ENCODE measurements around the gene CCDC110. TPM values are rescaled to one million over a fixed set of nuclear protein-coding genes. Genes with fewer than 3 reads are reported as not detected.

Gene CCDC110
- total and polyA plus RNA-seq, 9 of the 15 experiments (the other 6 are each of a cell fraction or from before 2014, with no cell fraction given), result 0.04 to 0.35 (median 0.07) TPM; not detected in 4

- WGBS (ENCODE audit: insufficient coverage, low coverage, missing lambda C conversion rate), result 66% methylated on average over 5 of the region's 5 CpGs
These were observed 59.1 kb downstream of the CCDC110 start for GRCh38 chr4:185412412-185412811.

GRCh38 chr4:185411849-185412248 lies 59.7 kb downstream of the CCDC110 start:
- peaks cover 38% of the 10 kb centered on the region; the same call in 2 of the 3 replicates for H3K36me3 ChIP-seq (ENCODE audit: control insufficient read depth, insufficient read depth, low read length)
- 65% methylated on average over 5 of the region's 5 CpGs for WGBS (ENCODE audit: insufficient coverage, low coverage, missing lambda C conversion rate)
- no peak overlapping the region for H3K4me3 ChIP-seq
- no peaks in the 10 kb centered on the region for H3K27me3 ChIP-seq (ENCODE audit: control insufficient read depth in 2 of 2, insufficient read depth in 2 of 2, low read length in 2 of 2)
- no peak overlapping the region for H3K4me2 ChIP-seq (ENCODE audit: insufficient read depth, low read length)
- no peaks in the 10 kb centered on the region for H3K79me2 ChIP-seq (ENCODE audit: control insufficient read depth, insufficient read depth, low read length)
- no peaks in the 10 kb centered on the region for H3K4me1 ChIP-seq (replicated peaks in 1 of 2; ENCODE audit: control insufficient read depth in 2 of 2, insufficient read depth in 2 of 2, low read length in 2 of 2)
- DNase-seq (ENCODE audit: extremely low read depth in 1 of 4, low spot score in 3 of 4) (no peak), ATAC-seq (no peak), FAIRE-seq (no peak)
- ChIA-PET POLR2A (interaction anchor here (0.5 to 1.2 kb wide), 3 partner anchors 13 to 189 kb away, joined by 3 read pairs; partner anchors contain the start of gene ANKRD37), CTCF (ENCODE audit: low intra/inter-chr PET ratio) (no interaction called here)
- H2AFZ ChIP-seq (ENCODE audit: low read depth, low read length), result no peak overlapping the region
- no peaks in the 10 kb centered on the region for H3K9me3 ChIP-seq (replicated peaks; ENCODE audit: control insufficient read depth, insufficient read depth, low read depth, low read length)
- no TSS peak for BruUV-seq (replicated peaks)
- H3K27ac ChIP-seq (ENCODE audit: extremely low read depth, low read depth, low read length), result no peak overlapping the region
- no peaks in the 10 kb centered on the region for H3K9me1 ChIP-seq (ENCODE audit: control insufficient read depth, insufficient read depth, low read length)
- H3K9ac ChIP-seq (ENCODE audit: insufficient read depth in 1 of 2, low read depth in 2 of 2, low read length in 2 of 2), result no peak overlapping the region
- in situ Hi-C loops (cut with MboI), result no loop called here
- H4K20me1 ChIP-seq (replicated peaks; ENCODE audit: control insufficient read depth, insufficient read depth, low read length), result no peaks in the 10 kb centered on the region
- intact Hi-C loops (cut with micrococcal nuclease), result no loop called here
- TF ChIP-seq HDAC1 (IDR thresholded peaks at IDR 0.05), result no peak
- TF ChIP-seq ELF2 (CRISPR knock-in tag; IDR thresholded peaks at IDR 0.05), result no peak
- no peak for TF ChIP-seq ZBTB17 (CRISPR knock-in tag; IDR thresholded peaks at IDR 0.05)
- no peak for TF ChIP-seq GATAD2B (IDR thresholded peaks at IDR 0.05; ENCODE audit: borderline replicate concordance)
- no peak for TF ChIP-seq HNRNPK (IDR thresholded peaks at IDR 0.05; ENCODE audit: low read depth, low read length, poor library complexity, severe bottlenecking)
- TF ChIP-seq MBD2 (IDR thresholded peaks at IDR 0.05; ENCODE audit: borderline replicate concordance, low read depth), result no peak
- TF ChIP-seq HOMEZ (CRISPR knock-in tag; IDR thresholded peaks at IDR 0.05), result no peak
- no peak for TF ChIP-seq USF2 (CRISPR knock-in tag; IDR thresholded peaks at IDR 0.05)
- no peak for TF ChIP-seq CREB5 (CRISPR knock-in tag; IDR thresholded peaks at IDR 0.05)

More at GRCh38 chr4:185412412-185412811, 59.1 kb downstream of the CCDC110 start:
- Histone ChIP-seq H3K4me1 (replicated peaks in 1 of 2; ENCODE audit: control insufficient read depth in 2 of 2, insufficient read depth in 2 of 2, low read length in 2 of 2) (no peaks in the 10 kb centered on the region), H3K9ac (ENCODE audit: insufficient read depth in 1 of 2, low read depth in 2 of 2, low read length in 2 of 2) (no peak overlapping the region), H3K27ac (ENCODE audit: extremely low read depth, low read depth, low read length) (no peak overlapping the region), H3K4me2 (ENCODE audit: insufficient read depth, low read length) (no peak overlapping the region), H2AFZ (ENCODE audit: low read depth, low read length) (no peak overlapping the region), H3K27me3 (ENCODE audit: control insufficient read depth in 2 of 2, insufficient read depth in 2 of 2, low read length in 2 of 2) (no peaks in the 10 kb centered on the region), H4K20me1 (replicated peaks; ENCODE audit: control insufficient read depth, insufficient read depth, low read length) (no peaks in the 10 kb centered on the region), H3K9me3 (replicated peaks; ENCODE audit: control insufficient read depth, insufficient read depth, low read depth, low read length) (no peaks in the 10 kb centered on the region), H3K36me3 (ENCODE audit: control insufficient read depth, insufficient read depth, low read length) (peaks cover 44% of the 10 kb centered on the region; the same call in 2 of the 3 replicates), H3K9me1 (ENCODE audit: control insufficient read depth, insufficient read depth, low read length) (no peaks in the 10 kb centered on the region), H3K4me3 (no peak overlapping the region), H3K79me2 (ENCODE audit: control insufficient read depth, insufficient read depth, low read length) (no peaks in the 10 kb centered on the region)
- no TSS peak for BruUV-seq (replicated peaks)
- FAIRE-seq (no peak), DNase-seq (ENCODE audit: extremely low read depth in 1 of 4, low spot score in 3 of 4) (no peak), ATAC-seq (no peak)
- in situ Hi-C loops (cut with MboI), result no loop called here
- intact Hi-C loops (cut with micrococcal nuclease), result no loop called here
- POLR2A ChIA-PET, result interaction anchor here (1.1 to 1.2 kb wide), 2 partner anchors 13 to 16 kb away, joined by 3 read pairs; partner anchors contain the start of gene ANKRD37
- CTCF ChIA-PET (ENCODE audit: low intra/inter-chr PET ratio), result no interaction called here
- TF ChIP-seq NCOA4 (IDR thresholded peaks at IDR 0.05; ENCODE audit: partially characterized antibody) (no peak), KLF10 (CRISPR knock-in tag; IDR thresholded peaks at IDR 0.05) (no peak), SRSF3 (IDR thresholded peaks at IDR 0.05; ENCODE audit: insufficient read depth, low read length) (no peak), TAL1 (IDR thresholded peaks at IDR 0.05) (no peak), MAX (CRISPR knock-in tag; IDR thresholded peaks at IDR 0.05) (no peak), STAT5B (CRISPR knock-in tag; IDR thresholded peaks at IDR 0.05) (no peak), ZBED1 (IDR thresholded peaks at IDR 0.05) (no peak), ZNF583 (CRISPR knock-in tag; IDR thresholded peaks at IDR 0.05) (no peak)

Measured in K562 (cell line).